Thyroid gland (tissue), 4 donors: ENCODE measurements around the gene AFG3L2.

Experiments
- POLR2A ChIP-seq, 2 donors: fragments of 450-650 bp; IDR thresholded peaks; one replicate each; pipeline ENCODE4 v1.6.1; 2017; ENCODE audit warnings: antibody characterized with exemption in 2 of 2, mild to moderate bottlenecking in 2 of 2, moderate library complexity in 1 of 2
- TF ChIP-seq, protein P1 (sequence below), 6 experiments: fragments of 200-600 bp in 3 of 6; fragments of 450-650 bp in 3 of 6; sonication (generic) in 3 of 6; IDR thresholded peaks; one replicate each; pipeline ENCODE4 v1.5.1; 2016 to 2019; ENCODE audit warnings: antibody characterized with exemption in 6 of 6, mild to moderate bottlenecking in 2 of 6, inconsistent platforms in 1 of 6, moderate library complexity in 1 of 6

DNA sequence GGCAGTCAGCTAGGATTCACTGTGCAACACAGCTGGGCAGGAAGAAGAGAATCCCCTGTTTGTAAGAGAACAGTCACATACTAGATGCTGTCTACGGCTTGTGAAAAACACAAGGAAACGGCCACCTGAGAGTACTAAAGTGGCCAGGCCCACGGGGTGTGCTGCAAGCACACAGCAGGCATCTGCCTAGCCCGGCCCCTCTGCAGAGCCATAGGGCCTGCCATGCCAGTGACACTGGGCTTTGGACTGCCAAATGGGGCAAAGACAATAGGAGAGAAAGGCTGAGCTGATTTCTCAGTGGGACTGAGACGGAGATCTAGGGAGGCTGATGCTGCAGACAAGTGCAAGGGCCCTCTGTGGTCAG lies 58.7 kb downstream of the AFG3L2 start:
- TF ChIP-seq, protein P1, sequence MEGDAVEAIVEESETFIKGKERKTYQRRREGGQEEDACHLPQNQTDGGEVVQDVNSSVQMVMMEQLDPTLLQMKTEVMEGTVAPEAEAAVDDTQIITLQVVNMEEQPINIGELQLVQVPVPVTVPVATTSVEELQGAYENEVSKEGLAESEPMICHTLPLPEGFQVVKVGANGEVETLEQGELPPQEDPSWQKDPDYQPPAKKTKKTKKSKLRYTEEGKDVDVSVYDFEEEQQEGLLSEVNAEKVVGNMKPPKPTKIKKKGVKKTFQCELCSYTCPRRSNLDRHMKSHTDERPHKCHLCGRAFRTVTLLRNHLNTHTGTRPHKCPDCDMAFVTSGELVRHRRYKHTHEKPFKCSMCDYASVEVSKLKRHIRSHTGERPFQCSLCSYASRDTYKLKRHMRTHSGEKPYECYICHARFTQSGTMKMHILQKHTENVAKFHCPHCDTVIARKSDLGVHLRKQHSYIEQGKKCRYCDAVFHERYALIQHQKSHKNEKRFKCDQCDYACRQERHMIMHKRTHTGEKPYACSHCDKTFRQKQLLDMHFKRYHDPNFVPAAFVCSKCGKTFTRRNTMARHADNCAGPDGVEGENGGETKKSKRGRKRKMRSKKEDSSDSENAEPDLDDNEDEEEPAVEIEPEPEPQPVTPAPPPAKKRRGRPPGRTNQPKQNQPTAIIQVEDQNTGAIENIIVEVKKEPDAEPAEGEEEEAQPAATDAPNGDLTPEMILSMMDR (IDR thresholded peaks at IDR 0.05), result no peak
- TF ChIP-seq POLR2A (IDR thresholded peaks at IDR 0.05), result no peak
